ENCODE results near the gene CATSPER3.

CATSPER3 gene

DNA sequence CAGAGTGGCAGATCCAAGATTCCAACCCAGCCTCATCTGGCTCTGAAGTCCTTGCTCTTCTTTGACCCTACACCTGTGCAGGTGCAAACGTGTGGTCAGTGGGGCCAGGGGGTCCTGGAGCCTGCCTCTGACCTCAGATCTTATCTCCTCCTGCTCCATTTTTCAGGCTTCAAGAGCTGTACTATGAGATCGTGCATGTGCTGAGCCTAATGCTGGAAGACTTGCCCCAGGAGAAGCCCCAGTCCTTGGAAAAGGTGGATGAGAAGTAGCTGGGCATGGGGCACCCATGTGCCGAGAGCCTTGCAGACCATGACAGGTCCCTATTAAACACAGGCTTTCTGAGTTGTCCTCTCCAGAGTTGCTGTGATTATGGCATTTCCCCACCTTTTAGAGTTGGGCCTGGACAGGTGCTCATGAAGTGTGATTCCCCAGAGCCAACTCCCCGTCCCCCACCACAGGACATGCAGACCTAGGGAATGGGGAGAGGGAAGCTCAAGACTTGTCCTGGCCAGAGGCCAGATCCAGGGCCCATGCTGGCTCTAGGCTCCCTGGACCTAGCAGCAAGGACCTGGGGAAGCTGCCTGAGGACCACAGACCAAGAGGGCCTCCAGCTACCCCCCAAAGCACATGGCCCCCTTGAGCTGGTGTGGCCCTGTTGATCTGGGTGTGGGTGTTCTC is 43.8 kb downstream of the CATSPER3 start:
- no peak for DNase-seq (ENCODE audit: low read depth)

DNA sequence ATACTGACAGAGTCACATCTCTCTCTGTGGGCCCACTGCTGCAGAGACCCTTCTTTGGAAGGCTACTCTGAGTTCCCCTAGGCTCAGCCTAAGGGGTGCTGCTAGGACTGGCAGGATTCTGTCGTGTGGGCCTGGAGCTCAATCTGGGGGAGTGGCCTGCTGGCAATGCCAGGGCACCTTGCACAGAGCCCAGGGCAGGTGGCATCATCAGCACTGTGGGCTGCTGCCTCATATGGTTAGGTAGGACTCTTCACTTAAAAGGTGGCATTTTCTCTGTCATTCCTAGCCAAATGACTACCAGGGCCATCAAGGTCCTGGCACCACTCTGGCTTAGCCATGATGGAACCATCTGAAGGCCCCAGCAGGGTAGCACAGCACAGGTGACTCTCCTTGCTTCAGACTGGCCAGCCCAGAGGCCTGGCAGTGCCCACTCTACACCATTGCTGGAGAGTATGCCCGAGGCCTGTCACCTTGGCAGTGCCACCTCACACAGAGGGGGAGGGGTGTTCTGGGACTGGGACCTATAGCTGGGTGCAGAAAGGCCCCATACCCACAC is 44.4 kb downstream of the CATSPER3 start:
- DNase-seq (ENCODE audit: low read depth) = no peak

DNA sequence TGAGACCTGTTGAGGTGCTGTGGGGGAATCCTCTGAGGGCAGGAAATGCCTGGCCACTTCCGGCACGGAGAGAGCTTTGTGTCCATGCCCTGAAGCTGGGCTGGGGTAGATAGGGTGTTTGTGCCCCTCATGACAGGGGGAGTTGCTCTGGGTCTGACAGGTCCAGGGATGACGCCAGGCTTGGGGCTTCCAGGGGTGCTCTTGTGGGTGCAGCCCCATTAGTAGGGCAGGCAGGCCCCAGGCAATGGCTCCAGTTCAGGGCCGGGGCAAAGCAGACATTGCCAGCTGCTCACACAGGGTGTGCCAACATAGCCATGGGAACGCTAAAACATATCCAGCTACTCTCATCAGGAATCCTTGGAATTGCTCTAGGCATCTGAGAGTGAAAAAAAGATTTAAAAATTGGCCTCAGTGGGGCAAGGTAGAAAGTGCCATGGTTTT is 45.3 kb downstream of the CATSPER3 start:
- no peak for DNase-seq (ENCODE audit: low read depth)

- no peak for DNase-seq (ENCODE audit: low read depth)
Observed at GRCh38 chr5:135013445-135013844, 45.7 kb downstream of the CATSPER3 start.

DNA sequence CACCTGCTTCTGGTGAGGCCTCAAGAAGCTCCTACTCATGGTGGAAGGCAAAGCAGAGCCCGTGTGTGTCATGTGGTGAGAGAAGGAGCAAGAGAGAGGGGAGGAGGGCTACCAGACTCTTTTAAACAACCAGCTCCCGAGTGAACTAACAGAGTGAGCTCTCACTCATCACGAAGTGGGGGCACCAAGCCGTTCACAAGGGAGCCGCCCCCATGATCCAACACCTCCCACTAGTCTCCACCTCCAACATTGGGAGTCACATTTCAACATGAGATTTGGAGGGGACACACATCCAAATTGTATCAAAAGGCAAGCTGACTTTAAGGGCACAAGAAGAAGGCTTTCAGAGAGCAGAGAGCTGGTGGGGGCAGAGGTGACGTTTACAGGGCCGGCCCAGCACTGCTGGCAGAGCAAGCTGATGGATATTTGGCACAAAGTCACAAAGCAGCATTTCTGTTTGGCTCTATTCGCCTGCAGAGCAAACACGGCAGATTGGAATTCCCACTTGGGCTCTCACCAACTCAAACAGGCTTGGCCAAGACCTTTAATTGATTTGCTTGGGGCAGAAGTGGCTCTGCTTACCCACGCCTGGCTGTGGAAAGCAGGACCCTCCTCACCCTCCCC is 46.4 kb downstream of the CATSPER3 start:
- DNase-seq (ENCODE audit: low read depth) = no peak

DNA sequence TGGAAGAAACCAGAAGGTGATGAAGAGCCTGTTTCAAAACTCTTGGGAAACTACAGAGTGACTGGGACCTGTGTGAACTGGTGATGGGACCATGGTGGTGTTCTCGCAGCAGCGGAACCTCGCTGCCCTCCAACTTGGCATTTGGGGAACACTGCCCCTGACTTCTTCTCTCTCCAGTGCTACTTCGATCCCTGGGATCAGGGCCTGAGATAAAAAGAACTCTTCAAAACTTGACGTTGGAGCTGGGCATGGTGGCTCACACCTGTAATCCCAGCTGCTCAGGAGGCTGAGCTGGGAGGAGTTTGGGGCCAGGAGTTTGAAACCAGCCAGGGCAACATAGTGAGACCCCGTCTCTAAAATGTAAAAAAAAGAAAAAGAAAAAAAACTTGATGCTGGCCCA is 48.2 kb downstream of the CATSPER3 start:
- DNase-seq (ENCODE audit: low read depth) = no peak

DNA sequence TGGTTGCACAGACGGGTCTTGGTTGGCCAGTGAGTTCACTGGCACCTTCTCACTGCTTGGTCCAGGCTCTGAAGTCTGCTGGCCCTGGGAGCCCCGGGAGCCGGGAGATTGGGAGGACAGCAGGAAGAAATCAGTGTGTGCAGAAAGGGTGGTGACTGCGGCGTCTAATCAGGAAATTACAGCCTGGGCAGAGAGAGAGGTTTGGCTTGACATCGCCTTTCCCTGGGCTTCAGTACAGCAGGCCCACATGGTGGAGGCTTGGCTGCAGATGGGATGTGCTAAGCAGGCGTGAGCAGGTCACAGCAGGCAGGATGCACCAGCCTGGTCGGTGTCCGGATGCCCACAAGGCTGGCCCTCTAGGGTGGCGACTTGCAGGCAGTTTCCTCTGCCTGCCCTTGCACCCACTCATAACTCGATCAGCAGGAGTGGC is 49.2 kb downstream of the CATSPER3 start:
- no peak for DNase-seq (ENCODE audit: low read depth)

DNA sequence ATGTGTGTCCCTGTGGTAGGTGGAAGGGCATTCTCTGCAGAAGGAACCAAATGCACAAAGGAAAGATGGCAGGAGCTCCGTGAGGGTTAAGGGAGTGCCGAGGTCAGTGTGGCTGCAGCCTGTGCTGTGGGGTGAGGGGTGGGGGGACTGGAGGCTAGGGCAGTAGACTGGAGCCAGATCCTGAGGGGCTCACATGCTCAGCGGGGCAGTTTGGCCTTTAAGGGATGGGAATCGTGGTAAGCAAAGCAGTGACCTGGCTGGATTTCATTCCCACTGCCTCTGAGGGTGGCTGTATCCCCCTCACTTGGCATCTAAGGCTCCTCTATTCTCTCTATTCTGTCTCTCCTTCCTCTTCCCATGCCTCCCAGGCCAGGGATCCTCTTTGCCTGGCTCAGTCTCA is 50.8 kb downstream of the CATSPER3 start:
- DNase-seq (ENCODE audit: low read depth) = no peak

DNA sequence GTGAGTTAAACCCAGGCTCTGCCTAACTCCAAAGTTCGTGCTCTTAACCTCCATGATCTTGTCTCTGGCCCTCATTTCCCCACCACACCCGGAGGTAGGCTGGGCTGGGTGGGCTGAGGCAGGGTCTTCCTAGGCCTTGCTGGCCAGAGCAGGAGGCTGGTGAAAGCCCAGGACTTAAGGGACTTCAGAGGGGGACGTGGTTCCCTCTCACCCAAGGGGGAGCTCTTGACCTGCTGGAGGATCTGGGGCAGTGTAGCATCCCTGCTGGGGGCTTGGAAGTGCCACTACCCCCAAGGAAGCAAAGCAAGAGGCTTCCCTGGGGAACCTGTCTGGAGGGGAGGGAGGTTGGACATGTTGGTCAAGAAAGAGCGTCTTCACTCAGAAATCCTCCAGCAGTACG is 51.6 kb downstream of the CATSPER3 start:
- no peak for DNase-seq (ENCODE audit: low read depth)

DNA sequence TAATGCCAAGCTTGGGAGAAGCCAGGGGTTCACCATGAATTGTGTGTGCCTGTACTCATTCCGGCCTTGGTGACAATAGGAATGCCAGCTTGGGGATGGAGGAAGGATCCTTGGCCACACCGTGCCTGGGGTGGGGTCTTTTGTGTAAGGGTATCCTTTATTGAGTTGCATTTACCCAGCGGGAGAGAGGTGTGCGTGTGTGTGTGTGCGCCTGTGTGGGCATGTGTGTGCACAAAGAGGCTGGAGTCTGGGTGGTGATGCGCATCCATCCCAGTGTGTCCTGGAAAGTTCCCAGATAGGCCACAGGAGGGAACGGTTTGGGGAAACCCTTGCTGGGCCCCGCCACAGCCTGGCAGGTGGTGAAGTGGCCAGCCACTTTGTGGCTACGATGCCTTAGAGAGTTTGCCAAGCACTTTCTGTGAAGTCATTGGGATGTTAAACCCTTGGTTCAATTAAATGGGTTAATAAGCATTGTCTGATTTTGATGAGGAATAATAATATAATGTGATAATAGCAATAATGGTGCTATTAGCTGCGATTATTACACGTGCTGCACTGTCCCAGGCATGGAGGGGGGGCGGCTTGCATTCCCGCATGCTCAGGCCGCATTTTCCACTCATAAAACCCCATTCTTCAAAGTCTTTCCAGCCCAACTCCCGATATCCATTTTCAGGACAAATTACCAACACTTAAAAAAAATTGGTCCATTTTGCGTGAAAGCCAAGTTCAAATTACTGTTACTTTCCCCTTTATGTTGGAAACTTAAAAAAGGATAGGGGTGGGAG is 52.6 kb downstream of the CATSPER3 start:
- no peak for DNase-seq (ENCODE audit: low read depth)

DNA sequence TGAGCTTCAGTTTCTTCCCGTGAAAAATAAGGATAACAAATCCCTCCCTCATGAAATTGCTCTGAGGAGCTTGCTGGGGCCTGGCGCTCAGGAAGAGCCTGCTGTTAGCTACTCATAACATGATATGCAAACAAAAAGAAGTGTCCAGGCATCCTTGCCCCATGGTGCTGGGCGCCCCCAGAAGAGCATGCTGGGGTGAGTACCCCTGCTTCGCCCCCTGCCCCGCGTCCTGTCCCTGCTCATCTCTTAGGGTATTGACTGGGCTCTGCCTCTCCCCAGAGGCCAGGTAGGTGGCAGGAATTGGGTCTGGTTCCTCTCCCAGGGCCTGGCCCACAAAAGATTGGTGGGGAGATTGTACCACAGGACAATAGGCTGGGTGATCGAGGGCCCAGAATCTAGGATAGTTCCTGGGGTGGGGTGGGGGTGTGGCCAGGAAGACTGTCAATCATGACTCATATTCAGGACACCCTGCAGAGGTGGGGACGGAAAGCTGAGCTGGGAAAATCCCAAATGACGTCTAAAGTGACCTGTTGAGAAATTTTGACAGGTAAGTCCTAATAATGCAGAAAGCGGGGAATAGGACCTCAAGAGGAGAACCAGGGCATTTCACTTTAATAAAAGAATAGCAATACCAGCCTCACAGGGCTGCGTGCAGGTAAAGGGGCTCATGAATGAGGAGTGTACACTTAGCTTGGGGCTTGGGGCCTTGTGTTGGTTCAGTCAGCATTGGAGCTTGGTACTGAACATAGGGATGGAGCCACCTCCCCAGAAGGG is 57.4 kb downstream of the CATSPER3 start:
- DNase-seq (ENCODE audit: low read depth) = no peak

DNA sequence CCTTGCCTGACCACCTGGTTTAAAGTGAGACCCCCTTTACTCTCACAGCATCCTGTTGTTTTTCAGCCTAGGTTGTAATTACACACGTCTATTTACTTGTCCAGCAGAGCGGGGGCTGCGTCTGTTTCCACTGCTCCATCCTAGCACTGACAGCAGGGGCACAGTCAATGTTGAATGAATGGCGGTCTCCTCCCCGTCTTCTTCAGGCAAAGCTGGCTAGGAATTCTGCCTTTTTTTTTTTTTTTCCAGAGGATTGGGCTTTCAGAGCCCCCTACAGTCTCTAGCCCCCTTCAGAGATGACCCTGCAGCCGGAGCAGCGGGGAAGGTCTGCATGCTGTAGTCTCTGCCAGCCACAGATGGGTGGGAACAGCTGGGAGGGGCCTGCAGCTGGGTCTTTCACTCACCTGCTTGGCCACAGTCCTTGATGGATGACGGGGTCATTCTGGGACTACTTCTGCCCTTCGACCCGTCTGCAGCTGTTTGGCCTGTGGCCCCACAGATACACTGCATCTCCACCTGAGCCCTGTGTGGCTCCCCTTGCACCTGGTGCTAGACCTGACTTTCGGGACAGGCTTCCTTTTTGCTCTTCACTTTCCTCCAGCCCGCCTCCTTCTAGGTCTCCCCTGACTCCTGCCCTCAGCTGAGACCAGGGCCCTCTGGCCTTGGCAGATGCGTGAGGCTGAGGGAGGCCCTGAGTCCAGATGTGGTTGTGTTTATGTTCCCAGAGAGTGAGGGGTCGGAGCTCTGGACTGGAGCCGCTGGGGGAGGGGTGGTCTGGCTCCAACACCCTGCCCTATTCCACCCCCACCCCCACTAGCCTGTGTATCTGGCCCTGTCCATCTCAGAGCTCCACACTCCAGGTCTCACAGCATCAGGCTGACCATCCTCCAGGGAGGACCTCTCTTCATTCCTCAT is 58.3 kb downstream of the CATSPER3 start:
- DNase-seq (ENCODE audit: low read depth) = no peak

- DNase-seq (ENCODE audit: low read depth) = no peak
Observed at GRCh38 chr5:135026645-135027265, 59.0 kb downstream of the CATSPER3 start.

GRCh38 chr5:135027266-135027696 is 59.6 kb downstream of the CATSPER3 start:
- no peak for DNase-seq (ENCODE audit: low read depth)

DNA sequence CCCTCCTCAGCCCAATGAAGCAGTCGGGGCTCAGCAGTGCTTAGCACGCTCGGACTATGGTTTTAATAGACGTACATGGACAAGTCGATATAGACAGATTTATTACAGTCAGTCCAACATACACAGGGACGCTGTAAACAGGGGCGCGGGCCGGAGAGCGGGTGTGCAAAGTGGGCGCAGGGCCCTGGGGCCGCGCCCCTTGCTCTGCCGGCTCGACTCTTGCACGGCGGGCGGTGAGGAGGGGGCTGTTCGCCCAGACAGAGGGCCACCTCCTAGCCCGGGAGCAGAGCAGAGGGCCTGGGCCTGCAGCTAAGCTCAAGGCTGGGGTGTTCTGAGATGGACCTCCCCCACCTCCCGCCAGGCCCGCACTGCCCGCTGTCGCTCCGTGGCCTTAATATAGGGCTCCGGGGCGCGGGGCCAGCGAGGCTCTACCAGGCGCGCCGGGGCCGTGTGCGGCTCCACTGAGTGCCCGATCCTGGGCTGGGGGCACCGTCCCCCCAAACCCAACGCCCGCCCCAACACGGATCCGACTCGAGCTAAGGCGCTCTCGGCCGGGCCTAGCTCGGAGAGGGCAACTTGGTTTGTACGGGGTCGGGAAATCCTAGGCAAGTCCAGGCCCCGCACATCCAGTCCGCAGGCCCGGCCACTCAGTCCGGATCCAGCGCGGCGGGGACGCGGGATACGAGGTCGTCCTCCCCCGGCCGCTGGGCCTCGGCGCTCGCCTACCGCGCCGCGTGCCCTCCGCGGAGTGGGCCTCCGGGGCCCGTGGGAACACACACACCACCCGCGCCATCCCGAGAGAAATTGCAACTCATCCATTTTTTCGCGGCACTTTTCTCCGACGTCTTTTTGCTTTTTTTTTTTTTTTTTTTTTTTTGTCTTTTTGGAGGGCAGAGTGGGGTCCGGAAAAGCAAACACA is 60.2 kb downstream of the CATSPER3 start:
- DNase-seq (ENCODE audit: low read depth) = no peak

DNA sequence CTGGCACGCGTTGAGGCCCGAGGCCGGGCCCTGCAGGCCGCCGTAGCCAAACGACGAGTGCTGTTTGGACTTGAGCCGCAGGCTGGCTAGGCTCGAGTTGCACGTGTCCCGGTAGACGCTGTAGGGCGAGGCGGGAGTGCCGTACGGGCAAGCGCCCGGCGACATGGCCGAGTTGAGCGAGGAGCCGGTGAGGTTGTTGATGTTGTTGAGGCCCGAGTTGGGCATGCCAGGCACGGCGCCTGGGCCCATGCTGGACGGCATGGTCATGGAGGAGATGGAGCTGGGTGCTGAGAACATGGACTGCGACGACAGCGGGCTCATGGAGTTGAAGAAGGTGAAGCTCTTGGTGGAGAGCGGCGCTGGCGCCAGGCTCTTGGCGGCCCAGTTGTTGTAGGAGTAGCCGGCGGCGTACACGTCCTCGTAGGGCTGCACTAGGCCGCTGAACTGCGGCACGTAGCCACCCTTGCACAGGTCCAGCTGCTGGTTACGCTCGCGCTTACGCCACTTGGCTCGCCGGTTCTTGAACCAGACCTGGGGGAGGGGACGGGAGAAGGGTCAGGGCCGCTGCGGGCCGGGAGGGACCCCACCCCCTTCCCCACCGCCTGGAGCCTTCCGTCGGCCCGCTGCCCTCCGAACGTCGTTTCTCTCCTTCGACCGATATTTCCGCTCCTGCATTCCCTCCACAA is 61.2 kb downstream of the CATSPER3 start:
- DNase-seq (ENCODE audit: low read depth) = no peak

- no peak for DNase-seq (ENCODE audit: low read depth)
Observed at GRCh38 chr5:135029477-135030122, 61.9 kb downstream of the CATSPER3 start.
